DLD1 (cell line): ENCODE measurements around the gene SLC22A5.
"Not testable (repeated sequence)": the region's sequence is repeated elsewhere in the genome, so short reads cannot be mapped to it uniquely, and the experiment has no call there.

Experiments
- in situ Hi-C: cut with HindIII; loops from 2 replicates; pipeline ENCODE4 v1.10.0; 2017; ENCODE audit warnings: low sequenced_read_pairs

Gene SLC22A5

GRCh38 chr5:132407970-132408369 lies 38.5 kb downstream of the SLC22A5 start:
- in situ Hi-C loops: no loop called here

- in situ Hi-C loops: no loop called here
Measured at GRCh38 chr5:132408456-132408855, 38.9 kb downstream of the SLC22A5 start.

- in situ Hi-C loops: no loop called here
Measured at GRCh38 chr5:132408965-132409364, 39.5 kb downstream of the SLC22A5 start.

GRCh38 chr5:132410451-132411303 lies 41.2 kb downstream of the SLC22A5 start:
- in situ Hi-C loops: no loop called here

GRCh38 chr5:132411304-132412013 lies 41.9 kb downstream of the SLC22A5 start:
- in situ Hi-C loops: no loop called here

GRCh38 chr5:132413567-132413966 lies 44.1 kb downstream of the SLC22A5 start:
- in situ Hi-C loops: no loop called here

GRCh38 chr5:132414634-132415378 lies 45.3 kb downstream of the SLC22A5 start:
- in situ Hi-C loops: no loop called here

- in situ Hi-C loops: not testable (repeated sequence)
Measured at GRCh38 chr5:132415516-132415915, 46.0 kb downstream of the SLC22A5 start.

GRCh38 chr5:132416306-132417009 lies 46.9 kb downstream of the SLC22A5 start:
- in situ Hi-C loops: no loop called here

- in situ Hi-C loops: no loop called here
Measured at GRCh38 chr5:132417010-132417439, 47.5 kb downstream of the SLC22A5 start.

- in situ Hi-C loops: no loop called here
Measured at GRCh38 chr5:132417461-132417860, 48.0 kb downstream of the SLC22A5 start.

- in situ Hi-C loops: no loop called here
Measured at GRCh38 chr5:132417889-132418485, 48.5 kb downstream of the SLC22A5 start.

- in situ Hi-C loops: no loop called here
Measured at GRCh38 chr5:132418881-132419280, 49.4 kb downstream of the SLC22A5 start.

- in situ Hi-C loops: no loop called here
Measured at GRCh38 chr5:132419502-132420468, 50.3 kb downstream of the SLC22A5 start.

GRCh38 chr5:132420706-132421272 lies 51.3 kb downstream of the SLC22A5 start:
- in situ Hi-C loops: no loop called here

- in situ Hi-C loops: no loop called here
Measured at GRCh38 chr5:132421462-132421861, 52.0 kb downstream of the SLC22A5 start.

GRCh38 chr5:132422720-132423437 lies 53.4 kb downstream of the SLC22A5 start:
- in situ Hi-C loops: no loop called here

GRCh38 chr5:132423438-132423898 lies 54.0 kb downstream of the SLC22A5 start:
- in situ Hi-C loops: no loop called here
